Osteoblast (primary cell): ENCODE data around the gene RBM44. TPM values are rescaled to one million over a fixed set of nuclear protein-coding genes. Genes with fewer than 3 reads are reported as not detected.

ENCODE experiments used
- DNase-seq: peaks from one replicate; pipeline ENCODE4 v3.0.0; 2011; ENCODE audit warnings: low spot score, mixed read lengths; ENCODE audit not compliant: insufficient read length; ENCODE audit errors: missing footprints
- H2AFZ ChIP-seq: 2 replicates; pipeline ENCODE4 v1.6.0; 2011; ENCODE audit warnings: mild to moderate bottlenecking, low read length
- H3K27ac ChIP-seq: 2 replicates; pipeline ENCODE4 v1.5.1; 2011; ENCODE audit warnings: mild to moderate bottlenecking, low read depth, low read length, moderate library complexity
- H3K27me3 ChIP-seq: 2 replicates; pipeline ENCODE4 v1.6.0; 2012; ENCODE audit warnings: mild to moderate bottlenecking, control low read depth, inconsistent platforms, low read length, moderate library complexity; ENCODE audit not compliant: insufficient read depth
- H3K36me3 ChIP-seq: 2 replicates; pipeline ENCODE4 v1.5.1; 2011; ENCODE audit warnings: mild to moderate bottlenecking, low read length, control low read depth, moderate library complexity; ENCODE audit not compliant: insufficient read depth
- H3K4me1 ChIP-seq: 2 replicates; pipeline ENCODE4 v1.5.1; 2011; ENCODE audit warnings: mild to moderate bottlenecking, low read length, control low read depth, moderate library complexity; ENCODE audit not compliant: insufficient read depth
- H3K4me2 ChIP-seq: 2 replicates; pipeline ENCODE4 v1.6.0; 2011; ENCODE audit warnings: mild to moderate bottlenecking, low read length; ENCODE audit not compliant: insufficient read depth
- H3K4me3 ChIP-seq: fragments of 200-600 bp; sonication (generic); 3 replicates; pipeline ENCODE4 v1.5.1; 2012; ENCODE audit warnings: mild to moderate bottlenecking, low read length, inconsistent platforms; ENCODE audit not compliant: insufficient read depth
- H3K79me2 ChIP-seq: 2 replicates; pipeline ENCODE4 v1.6.0; 2012; ENCODE audit warnings: mild to moderate bottlenecking, low read length, control low read depth, inconsistent platforms; ENCODE audit not compliant: insufficient read depth
- H3K9me3 ChIP-seq: 2 replicates; pipeline ENCODE4 v1.5.1; 2011; ENCODE audit warnings: low read depth, low read length, control low read depth
- H4K20me1 ChIP-seq: 2 replicates; pipeline ENCODE4 v1.6.0; 2012; ENCODE audit warnings: mild to moderate bottlenecking, low read length, control low read depth; ENCODE audit not compliant: insufficient read depth
- CTCF ChIP-seq: IDR thresholded peaks from 2 replicates; pipeline ENCODE4 v1.5.1; 2011; ENCODE audit warnings: mild to moderate bottlenecking, low read depth, low read length, moderate library complexity; ENCODE audit errors: extremely low read depth
- total RNA-seq: library from RNA; depleted of rRNA; stranded (reverse); fragments of >200 nt; gene quantifications from 2 replicates; pipeline ENCODE4 v1.2.3, GENCODE V29; 2012

Gene RBM44
- total RNA-seq, 1 donor: 0.72 TPM

GRCh38 chr2:237863102-237863511 is 64.5 kb downstream of the RBM44 start:
- Histone ChIP-seq H3K4me2 (no peak overlapping the region), H3K27me3 (peaks cover 4% of the 10 kb centered on the region), H3K27ac (no peak overlapping the region), H3K4me3 (no peak overlapping the region), H3K36me3 (no peaks in the 10 kb centered on the region), H3K79me2 (no peaks in the 10 kb centered on the region), H3K4me1 (peaks cover 34% of the 10 kb centered on the region), H4K20me1 (no peaks in the 10 kb centered on the region), H2AFZ (no peak overlapping the region), H3K9me3 (no peaks in the 10 kb centered on the region)
- TF ChIP-seq CTCF: no peak
- DNase-seq: peak; percentile 70

- no peaks in the 10 kb centered on the region for H3K36me3 ChIP-seq
- H3K27me3 ChIP-seq: peaks cover 4% of the 10 kb centered on the region
- H4K20me1 ChIP-seq: no peaks in the 10 kb centered on the region
- no peak overlapping the region for H3K4me3 ChIP-seq
- H3K4me1 ChIP-seq: peaks cover 37% of the 10 kb centered on the region
- no peaks in the 10 kb centered on the region for H3K9me3 ChIP-seq
- no peak overlapping the region for H3K27ac ChIP-seq
- no peak overlapping the region for H2AFZ ChIP-seq
- H3K4me2 ChIP-seq: no peak overlapping the region
- peak; percentile 74 for DNase-seq
- no peaks in the 10 kb centered on the region for H3K79me2 ChIP-seq
- no peak for TF ChIP-seq CTCF
These were observed 65.3 kb downstream of the RBM44 start for GRCh38 chr2:237863689-237864443.

GRCh38 chr2:237864444-237864931 is 65.9 kb downstream of the RBM44 start:
- Histone ChIP-seq H3K79me2 (no peaks in the 10 kb centered on the region), H3K36me3 (no peaks in the 10 kb centered on the region), H3K4me3 (no peak overlapping the region), H2AFZ (no peak overlapping the region), H3K9me3 (no peaks in the 10 kb centered on the region), H3K27ac (no peak overlapping the region), H3K4me2 (no peak overlapping the region), H3K27me3 (peaks cover 4% of the 10 kb centered on the region), H4K20me1 (no peaks in the 10 kb centered on the region), H3K4me1 (peaks cover 36% of the 10 kb centered on the region)
- DNase-seq: peak; percentile 73
- TF ChIP-seq CTCF: no peak

GRCh38 chr2:237864940-237865622 is 66.5 kb downstream of the RBM44 start:
- Histone ChIP-seq H3K36me3 (no peaks in the 10 kb centered on the region), H3K27ac (no peak overlapping the region), H3K27me3 (peaks cover 1% of the 10 kb centered on the region), H2AFZ (no peak overlapping the region), H3K79me2 (no peaks in the 10 kb centered on the region), H4K20me1 (no peaks in the 10 kb centered on the region), H3K4me3 (no peak overlapping the region), H3K9me3 (no peaks in the 10 kb centered on the region), H3K4me1 (peaks cover 36% of the 10 kb centered on the region), H3K4me2 (no peak overlapping the region)
- peak; percentile 77 for DNase-seq
- no peak for TF ChIP-seq CTCF
